ENCODE data around the gene RAPGEF4.

Gene RAPGEF4

GRCh38 chr2:172769879-172770278, 34.2 kb downstream of the RAPGEF4 start:
- TF ChIP-seq, protein P1, sequence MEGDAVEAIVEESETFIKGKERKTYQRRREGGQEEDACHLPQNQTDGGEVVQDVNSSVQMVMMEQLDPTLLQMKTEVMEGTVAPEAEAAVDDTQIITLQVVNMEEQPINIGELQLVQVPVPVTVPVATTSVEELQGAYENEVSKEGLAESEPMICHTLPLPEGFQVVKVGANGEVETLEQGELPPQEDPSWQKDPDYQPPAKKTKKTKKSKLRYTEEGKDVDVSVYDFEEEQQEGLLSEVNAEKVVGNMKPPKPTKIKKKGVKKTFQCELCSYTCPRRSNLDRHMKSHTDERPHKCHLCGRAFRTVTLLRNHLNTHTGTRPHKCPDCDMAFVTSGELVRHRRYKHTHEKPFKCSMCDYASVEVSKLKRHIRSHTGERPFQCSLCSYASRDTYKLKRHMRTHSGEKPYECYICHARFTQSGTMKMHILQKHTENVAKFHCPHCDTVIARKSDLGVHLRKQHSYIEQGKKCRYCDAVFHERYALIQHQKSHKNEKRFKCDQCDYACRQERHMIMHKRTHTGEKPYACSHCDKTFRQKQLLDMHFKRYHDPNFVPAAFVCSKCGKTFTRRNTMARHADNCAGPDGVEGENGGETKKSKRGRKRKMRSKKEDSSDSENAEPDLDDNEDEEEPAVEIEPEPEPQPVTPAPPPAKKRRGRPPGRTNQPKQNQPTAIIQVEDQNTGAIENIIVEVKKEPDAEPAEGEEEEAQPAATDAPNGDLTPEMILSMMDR (IDR thresholded peaks at IDR 0.05; ENCODE audit: borderline replicate concordance, control extremely low read depth, extremely low read depth, insufficient read depth, missing control alignments) = no peak
- DNase-seq (ENCODE audit: low spot score) = no peak
- in situ Hi-C loops (cut with MboI; ENCODE audit: low sequenced_read_pairs, unreplicated experiment) = no loop called here

GRCh38 chr2:172770887-172771286, 35.2 kb downstream of the RAPGEF4 start:
- in situ Hi-C loops (cut with MboI; ENCODE audit: low sequenced_read_pairs, unreplicated experiment) = no loop called here
- DNase-seq (ENCODE audit: low spot score) = no peak
- TF ChIP-seq, protein P1 (IDR thresholded peaks at IDR 0.05; ENCODE audit: borderline replicate concordance, control extremely low read depth, extremely low read depth, insufficient read depth, missing control alignments) = no peak

- no peak for DNase-seq (ENCODE audit: low spot score)
Observed at GRCh38 chr2:172772633-172773032, 37.0 kb downstream of the RAPGEF4 start.

DNA sequence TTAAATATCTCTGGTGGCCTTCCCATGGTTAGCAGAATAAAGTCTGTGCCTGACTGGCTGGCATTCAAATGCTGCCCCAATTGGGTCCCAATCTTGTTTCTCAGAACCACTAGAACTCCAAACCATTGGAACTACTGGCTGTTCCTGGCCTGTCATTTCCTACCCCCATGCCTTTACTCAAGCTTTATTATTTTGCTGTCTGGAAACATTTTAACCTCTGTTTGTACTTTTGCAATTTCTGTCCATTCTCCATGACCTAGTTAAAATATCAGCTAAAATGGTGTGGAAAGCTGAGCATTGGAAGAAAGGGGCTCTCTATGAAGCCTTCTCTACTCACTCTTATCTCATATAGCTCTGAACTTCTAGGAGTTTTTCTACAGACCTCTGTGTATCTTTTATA, 38.7 kb downstream of the RAPGEF4 start:
- in situ Hi-C loops (cut with MboI; ENCODE audit: low sequenced_read_pairs, unreplicated experiment) = no loop called here
- TF ChIP-seq, protein P1 (IDR thresholded peaks at IDR 0.05; ENCODE audit: borderline replicate concordance, control extremely low read depth, extremely low read depth, insufficient read depth, missing control alignments) = no peak
- DNase-seq (ENCODE audit: low spot score) = no peak

More at GRCh38 chr2:172772633-172773032, 37.0 kb downstream of the RAPGEF4 start:
- in situ Hi-C loops (cut with MboI; ENCODE audit: low sequenced_read_pairs, unreplicated experiment) = no loop called here
- TF ChIP-seq, protein P1 (IDR thresholded peaks at IDR 0.05; ENCODE audit: borderline replicate concordance, control extremely low read depth, extremely low read depth, insufficient read depth, missing control alignments) = no peak

GRCh38 chr2:172775319-172775718, 39.7 kb downstream of the RAPGEF4 start:
- in situ Hi-C loops (cut with MboI; ENCODE audit: low sequenced_read_pairs, unreplicated experiment) = no loop called here
- DNase-seq (ENCODE audit: low spot score) = no peak
- TF ChIP-seq, protein P1 (IDR thresholded peaks at IDR 0.05; ENCODE audit: borderline replicate concordance, control extremely low read depth, extremely low read depth, insufficient read depth, missing control alignments) = no peak

GRCh38 chr2:172777431-172777830, 41.8 kb downstream of the RAPGEF4 start:
- no peak for DNase-seq (ENCODE audit: low spot score)
- TF ChIP-seq, protein P1 (IDR thresholded peaks at IDR 0.05; ENCODE audit: borderline replicate concordance, control extremely low read depth, extremely low read depth, insufficient read depth, missing control alignments) = no peak
- in situ Hi-C loops (cut with MboI; ENCODE audit: low sequenced_read_pairs, unreplicated experiment) = no loop called here
